HG03097 (cell line): ENCODE measurements around the gene PIP4K2C.
"Not testable (repeated sequence)": the region's sequence is repeated elsewhere in the genome, so short reads cannot be mapped to it uniquely, and the experiment has no call there.

ENCODE experiments used
- ATAC-seq: cut with Tn5 transposase; IDR thresholded peaks from one replicate; pipeline ENCODE4 v1.9.1; 2021; ENCODE audit not compliant: unreplicated experiment, low FRiP score

The PIP4K2C gene

GRCh38 chr12:57630891-57631433 lies 40.0 kb downstream of the PIP4K2C start:
- ATAC-seq: no peak

GRCh38 chr12:57631566-57632072 lies 40.6 kb downstream of the PIP4K2C start:
- ATAC-seq: no peak

GRCh38 chr12:57632073-57632957 lies 41.3 kb downstream of the PIP4K2C start:
- ATAC-seq: peak; percentile 11

- peak; percentile 61 for ATAC-seq
Observed at GRCh38 chr12:57632958-57633840, 42.2 kb downstream of the PIP4K2C start, which contains the start of gene B4GALNT1. Gene B4GALNT1 (minus strand): TSS chr12:57633201. CDS start chr12:57632132, 1,069 bp downstream.

GRCh38 chr12:57636731-57637130 lies 45.7 kb downstream of the PIP4K2C start:
- not testable (repeated sequence) for ATAC-seq

- ATAC-seq: no peak
Observed at GRCh38 chr12:57637364-57637763, 46.4 kb downstream of the PIP4K2C start.

- no peak for ATAC-seq
Observed at GRCh38 chr12:57638096-57638495, 47.1 kb downstream of the PIP4K2C start.

- ATAC-seq: no peak
Observed at GRCh38 chr12:57640175-57641042, 49.4 kb downstream of the PIP4K2C start.

GRCh38 chr12:57641699-57642442 lies 50.9 kb downstream of the PIP4K2C start:
- no peak for ATAC-seq

- ATAC-seq: not testable (repeated sequence)
Observed at GRCh38 chr12:57645990-57646658, 55.1 kb downstream of the PIP4K2C start.

- ATAC-seq: not testable (repeated sequence)
Observed at GRCh38 chr12:57646659-57647049, 55.7 kb downstream of the PIP4K2C start.
